SIG-M5 treated with dmso at 0.1 percent for 504 hours (cell line): Measurements from ENCODE around the gene PUS1.
"Not testable (repeated sequence)": the region's sequence is repeated elsewhere in the genome, so short reads cannot be mapped to it uniquely, and the experiment has no call there.

Source experiments
- DNase-seq: peaks from one replicate; lab custom pipeline; 2025; ENCODE audit not compliant: unreplicated experiment; lab: John Stamatoyannopoulos, UW

The PUS1 gene

GRCh38 chr12:131933387-131933786 is 4.3 kb downstream of the PUS1 start:
- DNase-seq, result no peak

- no peak for DNase-seq
These were observed 5.5 kb downstream of the PUS1 start for GRCh38 chr12:131934535-131934934.

GRCh38 chr12:131938082-131938481 is 9.0 kb downstream of the PUS1 start:
- DNase-seq, result no peak

GRCh38 chr12:131939007-131939406 is 9.9 kb downstream of the PUS1 start:
- DNase-seq, result no peak

- DNase-seq, result no peak
These were observed 11.1 kb downstream of the PUS1 start for GRCh38 chr12:131940141-131940547.

- DNase-seq, result no peak
These were observed 12.3 kb downstream of the PUS1 start for GRCh38 chr12:131941116-131941986.

- DNase-seq, result no peak
These were observed 12.9 kb downstream of the PUS1 start for GRCh38 chr12:131941987-131942341.

GRCh38 chr12:131942671-131943070 is 13.6 kb downstream of the PUS1 start:
- DNase-seq, result no peak

- no peak for DNase-seq
These were observed 14.3 kb downstream of the PUS1 start for GRCh38 chr12:131943389-131943788.

GRCh38 chr12:131943876-131944275 is 14.8 kb downstream of the PUS1 start:
- DNase-seq, result no peak

- no peak for DNase-seq
These were observed 15.7 kb downstream of the PUS1 start for GRCh38 chr12:131944601-131945251.

GRCh38 chr12:131946757-131947156 is 17.7 kb downstream of the PUS1 start:
- no peak for DNase-seq

- DNase-seq, result no peak
These were observed 18.5 kb downstream of the PUS1 start for GRCh38 chr12:131947482-131948027.

GRCh38 chr12:131948166-131948712 is 19.2 kb downstream of the PUS1 start:
- no peak for DNase-seq

GRCh38 chr12:131948713-131949430 is 19.8 kb downstream of the PUS1 start:
- not testable (repeated sequence) for DNase-seq

- peak; percentile 92 for DNase-seq
These were observed 20.5 kb downstream of the PUS1 start, which contains the start of gene EP400 for GRCh38 chr12:131949431-131950181. TSS of gene EP400 (plus strand) at chr12:131949942. CDS start at chr12:131960620, 10,678 bp downstream.

GRCh38 chr12:131950182-131950913 is 21.3 kb downstream of the PUS1 start:
- DNase-seq, result peak; percentile 19

GRCh38 chr12:131953810-131954209 is 24.7 kb downstream of the PUS1 start:
- DNase-seq, result not testable (repeated sequence)

GRCh38 chr12:131954460-131954859 is 25.4 kb downstream of the PUS1 start:
- DNase-seq, result not testable (repeated sequence)

GRCh38 chr12:131959116-131959515 is 30.0 kb downstream of the PUS1 start:
- no peak for DNase-seq
